Fibroblast of the aortic adventitia (primary cell): Measurements from ENCODE around the gene P2RX6. TPM values are rescaled to one million over a fixed set of nuclear protein-coding genes. Genes with fewer than 3 reads are reported as not detected.

ENCODE experiments used
- DNase-seq: peaks from one replicate; pipeline ENCODE4 v3.0.0-alpha.2; 2010; ENCODE audit warnings: low read depth
- H3K4me3 ChIP-seq: 2 replicates; pipeline ENCODE4 v1.5.1; 2011; ENCODE audit warnings: low read depth, mild to moderate bottlenecking, control low read depth, low read length, moderate library complexity
- total RNA-seq: library from RNA; depleted of rRNA; stranded (reverse); fragments of >200 nt; gene quantifications from 2 replicates; pipeline ENCODE4 v1.2.3, GENCODE V29; 2012; ENCODE audit warnings: low replicate concordance
- TF ChIP-seq, protein P1 (sequence below): IDR thresholded peaks from 2 replicates; pipeline ENCODE4 v1.5.1; 2011; ENCODE audit warnings: mild to moderate bottlenecking, low read length, control low read depth, inconsistent platforms; ENCODE audit not compliant: insufficient read depth

P2RX6 gene
- total RNA-seq, 1 donor: 0.63 TPM

DNA sequence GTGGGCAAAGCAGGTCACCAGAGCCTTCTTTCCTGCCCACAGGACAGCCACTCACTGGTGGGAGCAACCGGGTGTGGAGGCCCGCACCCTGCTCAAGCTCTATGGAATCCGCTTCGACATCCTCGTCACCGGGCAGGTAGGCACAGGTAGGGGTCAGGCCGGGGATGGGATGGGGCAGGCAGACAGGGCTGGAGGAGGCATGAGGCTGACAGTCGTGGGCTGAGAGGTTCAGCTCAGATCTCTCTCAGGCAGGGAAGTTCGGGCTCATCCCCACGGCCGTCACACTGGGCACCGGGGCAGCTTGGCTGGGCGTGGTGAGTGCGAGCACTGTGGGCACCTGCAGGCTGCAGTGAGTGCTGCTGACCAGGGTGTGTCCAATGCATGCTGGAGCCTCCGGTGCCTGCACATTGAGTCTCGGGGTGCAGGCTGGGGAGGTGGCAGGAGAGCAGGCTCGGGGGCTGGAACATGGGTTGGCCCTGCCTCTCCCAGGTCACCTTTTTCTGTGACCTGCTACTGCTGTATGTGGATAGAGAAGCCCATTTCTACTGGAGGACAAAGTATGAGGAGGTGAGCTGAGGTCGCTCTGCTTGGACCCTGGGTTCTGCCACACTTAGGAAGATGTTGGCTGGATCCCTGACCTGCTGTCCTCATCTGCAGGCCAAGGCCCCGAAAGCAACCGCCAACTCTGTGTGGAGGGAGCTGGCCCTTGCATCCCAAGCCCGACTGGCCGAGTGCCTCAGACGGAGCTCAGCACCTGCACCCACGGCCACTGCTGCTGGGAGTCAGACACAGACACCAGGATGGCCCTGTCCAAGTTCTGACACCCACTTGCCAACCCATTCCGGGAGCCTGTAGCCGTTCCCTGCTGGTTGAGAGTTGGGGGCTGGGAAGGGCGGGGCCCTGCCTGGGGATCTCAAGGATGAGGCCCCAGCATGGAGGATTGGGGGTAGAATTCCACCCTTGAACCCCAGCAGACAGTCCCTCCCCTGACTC is 11.1 kb downstream of the P2RX6 start:
- DNase-seq: no peak
- TF ChIP-seq, protein P1, sequence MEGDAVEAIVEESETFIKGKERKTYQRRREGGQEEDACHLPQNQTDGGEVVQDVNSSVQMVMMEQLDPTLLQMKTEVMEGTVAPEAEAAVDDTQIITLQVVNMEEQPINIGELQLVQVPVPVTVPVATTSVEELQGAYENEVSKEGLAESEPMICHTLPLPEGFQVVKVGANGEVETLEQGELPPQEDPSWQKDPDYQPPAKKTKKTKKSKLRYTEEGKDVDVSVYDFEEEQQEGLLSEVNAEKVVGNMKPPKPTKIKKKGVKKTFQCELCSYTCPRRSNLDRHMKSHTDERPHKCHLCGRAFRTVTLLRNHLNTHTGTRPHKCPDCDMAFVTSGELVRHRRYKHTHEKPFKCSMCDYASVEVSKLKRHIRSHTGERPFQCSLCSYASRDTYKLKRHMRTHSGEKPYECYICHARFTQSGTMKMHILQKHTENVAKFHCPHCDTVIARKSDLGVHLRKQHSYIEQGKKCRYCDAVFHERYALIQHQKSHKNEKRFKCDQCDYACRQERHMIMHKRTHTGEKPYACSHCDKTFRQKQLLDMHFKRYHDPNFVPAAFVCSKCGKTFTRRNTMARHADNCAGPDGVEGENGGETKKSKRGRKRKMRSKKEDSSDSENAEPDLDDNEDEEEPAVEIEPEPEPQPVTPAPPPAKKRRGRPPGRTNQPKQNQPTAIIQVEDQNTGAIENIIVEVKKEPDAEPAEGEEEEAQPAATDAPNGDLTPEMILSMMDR: no peak

DNA sequence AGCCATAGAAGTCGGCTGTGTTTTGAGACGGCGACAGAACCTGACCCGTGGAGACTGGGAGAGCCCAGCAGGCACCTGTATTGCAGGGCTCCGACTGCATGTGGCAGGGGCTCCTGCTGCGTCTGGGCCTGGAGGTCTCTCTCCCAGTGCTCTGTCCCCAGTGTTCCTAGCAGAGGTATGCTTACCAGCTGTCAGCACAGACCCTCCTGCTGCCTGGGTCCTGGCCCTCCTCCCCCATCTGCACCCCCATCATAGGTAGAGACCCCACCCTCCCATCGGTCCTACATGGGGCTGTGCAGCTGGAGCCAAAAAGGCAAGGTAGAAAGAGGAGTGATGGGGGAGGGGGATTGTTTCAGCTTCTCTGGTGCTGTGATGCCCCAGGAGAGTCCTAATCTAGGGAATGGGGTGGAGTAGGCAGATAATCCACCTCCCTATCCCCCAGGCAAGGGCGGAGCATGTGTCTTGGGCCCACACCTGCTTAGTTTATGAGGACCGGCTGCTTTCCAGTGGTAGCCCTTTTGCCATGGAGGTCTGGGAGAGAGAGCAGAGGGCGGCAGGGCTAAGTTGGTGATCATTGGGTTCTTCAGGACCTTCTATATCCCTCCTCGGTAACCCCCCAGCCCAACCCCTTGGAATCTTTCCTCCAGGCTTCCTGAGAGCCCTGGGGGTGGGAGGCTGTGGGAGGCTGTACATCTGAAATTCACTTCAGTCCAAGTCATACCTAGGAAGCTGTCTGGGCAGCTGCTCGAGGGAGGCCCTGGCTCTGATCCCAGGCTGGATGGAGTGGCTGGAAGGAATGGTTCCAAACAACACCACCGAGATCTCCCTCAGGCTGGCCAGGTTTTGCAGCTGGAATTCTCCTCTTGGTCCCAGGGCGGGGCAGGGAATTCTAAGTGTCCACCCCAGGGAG is 12.1 kb downstream of the P2RX6 start:
- peak; percentile 81 for DNase-seq
- H3K4me3 ChIP-seq: no peak overlapping the region
- TF ChIP-seq, protein P1: no peak

More for the DNA sequence above, 11.1 kb downstream of the P2RX6 start:
- no peak overlapping the region for H3K4me3 ChIP-seq

DNA sequence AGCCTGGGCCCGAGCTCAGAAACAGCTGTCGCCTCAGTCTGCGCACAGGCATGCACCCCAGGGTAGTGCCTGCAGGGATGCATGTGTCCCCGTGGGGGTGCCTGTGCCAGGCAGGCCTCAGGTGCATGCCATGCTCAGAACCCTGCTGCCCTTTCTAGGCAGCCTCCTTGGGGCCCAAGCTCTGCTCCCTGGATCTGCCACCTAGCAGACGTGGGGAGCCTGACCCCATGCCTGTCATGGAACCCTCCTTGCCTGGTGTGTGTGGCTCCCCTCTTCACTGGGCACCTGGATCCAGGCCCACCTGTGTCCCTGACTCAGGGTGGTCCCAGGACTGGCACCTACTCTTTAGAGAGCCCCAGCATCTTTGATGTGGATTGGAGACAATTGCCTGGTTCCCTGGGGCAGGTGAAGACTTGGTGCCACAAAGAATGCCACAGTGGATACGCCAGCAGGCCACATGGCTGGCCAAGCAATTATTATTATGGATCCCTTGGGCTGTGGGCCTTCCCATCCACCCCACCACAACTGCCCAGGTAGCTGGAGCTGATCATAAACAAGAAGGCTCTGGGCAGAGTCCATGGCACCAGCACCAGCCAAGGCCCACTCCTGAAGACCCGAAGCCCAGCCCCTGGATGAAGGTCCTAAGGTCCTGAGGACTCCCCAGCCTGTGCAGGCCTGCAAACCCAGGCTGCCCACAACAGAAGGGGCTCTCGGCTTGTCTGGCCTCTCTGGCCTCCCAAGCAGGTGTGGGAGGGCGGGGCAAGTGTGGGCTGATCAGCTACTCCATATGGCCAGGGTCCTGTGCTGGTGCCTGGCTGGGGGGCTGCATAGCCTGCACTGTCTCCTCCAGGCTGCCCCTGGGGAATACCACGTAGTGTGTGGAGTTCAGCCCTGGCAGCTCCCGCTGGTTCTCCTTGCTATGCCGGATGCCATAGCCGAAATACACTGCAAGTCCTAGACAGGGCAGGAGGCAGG is 13.6 kb downstream of the P2RX6 start:
- H3K4me3 ChIP-seq: no peak overlapping the region
- DNase-seq: no peak
- TF ChIP-seq, protein P1: no peak

DNA sequence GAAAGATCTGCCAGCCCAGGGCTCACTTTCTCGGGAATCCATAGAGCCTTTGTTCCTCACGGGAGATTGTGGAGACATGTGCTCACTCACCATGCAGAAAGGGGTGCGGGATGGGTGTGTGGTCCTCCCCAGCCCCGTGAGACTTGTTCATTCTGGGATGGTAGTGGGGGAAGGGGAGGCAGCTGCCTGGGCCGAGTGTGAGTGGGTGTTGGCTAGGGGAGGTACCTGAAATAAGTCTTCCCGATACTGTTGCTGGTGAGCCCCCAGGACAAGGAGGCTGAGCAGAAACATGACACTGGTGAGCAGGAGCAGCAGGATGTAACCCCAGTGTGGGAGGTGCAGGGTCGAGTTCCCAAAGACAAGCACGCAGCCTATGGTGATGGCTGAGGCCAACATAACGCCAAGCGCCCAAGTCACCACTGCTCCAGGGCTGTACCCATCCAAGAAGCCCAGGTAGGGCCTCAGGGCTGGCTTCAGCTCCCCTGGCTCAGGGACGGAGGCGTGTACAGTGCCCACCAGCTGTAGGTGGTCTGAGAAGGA is 14.6 kb downstream of the P2RX6 start:
- DNase-seq: no peak
- TF ChIP-seq, protein P1: no peak
- H3K4me3 ChIP-seq: no peak overlapping the region

DNA sequence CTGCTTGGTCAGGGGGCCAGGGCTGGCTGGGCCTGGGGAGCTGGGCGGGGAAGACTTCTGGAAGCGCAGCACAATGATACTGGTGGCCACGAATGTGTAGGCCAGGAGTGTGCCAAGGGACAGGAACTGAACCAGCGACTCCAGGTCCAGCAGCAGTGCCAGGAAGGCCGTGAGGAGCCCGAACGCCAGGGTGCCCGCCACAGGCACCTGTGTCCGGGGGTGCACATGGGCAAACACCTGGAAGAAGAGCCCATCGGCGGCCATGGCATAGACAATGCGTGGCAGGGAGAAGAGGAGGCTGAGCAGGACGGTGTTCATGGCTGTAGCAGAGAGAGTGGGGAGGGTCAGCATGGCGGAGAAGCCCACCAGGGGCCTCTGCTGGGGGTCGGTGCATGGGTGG is 15.1 kb downstream of the P2RX6 start:
- H3K4me3 ChIP-seq: no peak overlapping the region

More for the DNA sequence above, 15.1 kb downstream of the P2RX6 start:
- no peak for DNase-seq
- TF ChIP-seq, protein P1: no peak
